AG04450 (cell line): ENCODE data around the gene PLEKHN1. TPM values are rescaled to one million over a fixed set of nuclear protein-coding genes. Genes with fewer than 3 reads are reported as not detected.
"Not testable (repeated sequence)": the region's sequence is repeated elsewhere in the genome, so short reads cannot be mapped to it uniquely, and the experiment has no call there.

Source experiments
- CTCF ChIA-PET: fragments of 300-600, 350-600 bp; formaldehyde crosslinking; extraction: SDS; loops from one replicate; lab custom pipeline; 2022; ENCODE audit warnings: antibody characterized with exemption, inconsistent platforms; lab: Charles Lee
- POLR2A ChIA-PET: fragments of 350-600 bp; formaldehyde crosslinking; extraction: SDS; loops from one replicate; lab custom pipeline; 2021; ENCODE audit warnings: antibody characterized with exemption, inconsistent platforms; lab: Yijun Ruan, JAX
- DNase-seq: peaks from one replicate; pipeline ENCODE4 v3.0.0-alpha.2; 2011; ENCODE audit warnings: low read depth, low spot score
- H3K27ac ChIP-seq: one replicate; pipeline ENCODE4 v1.5.1; 2012; ENCODE audit warnings: low read depth, low read length, control low read depth
- H3K27me3 ChIP-seq: one replicate; pipeline ENCODE4 v1.6.0; 2012; ENCODE audit warnings: low read length; ENCODE audit not compliant: control insufficient read depth, insufficient read depth
- H3K4me3 ChIP-seq: 2 replicates; pipeline ENCODE4 v1.5.1; 2011; ENCODE audit warnings: mild to moderate bottlenecking, low read depth, low read length, control low read depth
- H3K9me3 ChIP-seq: 2 replicates; pipeline ENCODE4 v1.5.1; 2012; ENCODE audit warnings: low read length; ENCODE audit not compliant: control insufficient read depth, insufficient read depth
- CTCF ChIP-seq: IDR thresholded peaks from 2 replicates; pipeline ENCODE4 v1.5.1; 2011; ENCODE audit warnings: low read depth, low read length, control low read depth, inconsistent platforms
- polyA plus RNA-seq: library from polyadenylated mRNA; depleted of rRNA; stranded (reverse); fragments of >200 nt; gene quantifications from 2 replicates; pipeline ENCODE4 v1.2.3, GENCODE V29; 2011

The PLEKHN1 gene
- polyA plus RNA-seq, 1 experiment: 0.15 TPM

GRCh38 chr1:993379-993995 is 27.2 kb downstream of the PLEKHN1 start:
- Histone ChIP-seq H3K27me3 (peaks cover 12% of the 10 kb centered on the region), H3K27ac (no peak overlapping the region), H3K9me3 (peaks cover 23% of the 10 kb centered on the region), H3K4me3 (no peak overlapping the region)
- ChIA-PET CTCF (interaction anchor here (0.7 to 2.9 kb wide), 4 partner anchors 8 to 10 kb away, joined by 3 to 14 read pairs (median 6); no protein-coding TSS in a partner anchor), POLR2A (interaction anchor here (1.2 kb wide), 1 partner anchor 280 kb away, joined by 3 read pairs; the partner anchor contains the start of gene UBE2J2)
- no peak for TF ChIP-seq CTCF
- DNase-seq: no peak

GRCh38 chr1:994546-994945 is 28.3 kb downstream of the PLEKHN1 start:
- not testable (repeated sequence) for H3K27ac ChIP-seq, DNase-seq, H3K4me3 ChIP-seq
- ChIA-PET CTCF (interaction anchor here (0.6 to 2.9 kb wide), 3 partner anchors 8 to 119 kb away, joined by 3 to 14 read pairs (median 5); no protein-coding TSS in a partner anchor), POLR2A (interaction anchor here (1.2 kb wide), 1 partner anchor 279 kb away, joined by 3 read pairs; the partner anchor contains the start of gene UBE2J2)
- Histone ChIP-seq H3K27me3 (peaks cover 12% of the 10 kb centered on the region), H3K9me3 (peaks cover 23% of the 10 kb centered on the region)

GRCh38 chr1:995665-996633 is 29.7 kb downstream of the PLEKHN1 start:
- CTCF ChIA-PET: interaction anchor here (2.9 kb wide), 1 partner anchor 11 kb away, joined by 14 read pairs; no protein-coding TSS in a partner anchor
- POLR2A ChIA-PET: no interaction called here
- DNase-seq: no peak

GRCh38 chr1:996851-997712 is 30.8 kb downstream of the PLEKHN1 start:
- no peak for TF ChIP-seq CTCF
- no peak for DNase-seq
- Histone ChIP-seq H3K9me3 (peaks cover 15% of the 10 kb centered on the region), H3K4me3 (no peak overlapping the region), H3K27me3 (peaks cover 12% of the 10 kb centered on the region), H3K27ac (no peak overlapping the region)
- CTCF ChIA-PET: interaction anchor here (1.0 kb wide), 1 partner anchor 13 kb away, joined by 3 read pairs; no protein-coding TSS in a partner anchor
- POLR2A ChIA-PET: no interaction called here

More at GRCh38 chr1:995665-996633, 29.7 kb downstream of the PLEKHN1 start:
- Histone ChIP-seq H3K27me3 (peaks cover 12% of the 10 kb centered on the region), H3K27ac (no peak overlapping the region), H3K9me3 (peaks cover 23% of the 10 kb centered on the region), H3K4me3 (no peak overlapping the region)
- no peak for TF ChIP-seq CTCF

- ChIA-PET CTCF (interaction anchor here (1.0 kb wide), 1 partner anchor 13 kb away, joined by 3 read pairs; no protein-coding TSS in a partner anchor), POLR2A (no interaction called here)
- no peak for TF ChIP-seq CTCF
Observed at GRCh38 chr1:997713-997992, 31.4 kb downstream of the PLEKHN1 start.

More at GRCh38 chr1:997713-997992, 31.4 kb downstream of the PLEKHN1 start:
- Histone ChIP-seq H3K27ac (no peak overlapping the region), H3K27me3 (peaks cover 12% of the 10 kb centered on the region), H3K4me3 (no peak overlapping the region), H3K9me3 (peaks cover 11% of the 10 kb centered on the region)
- no peak for DNase-seq
